GM18907 (cell line): ENCODE data around the gene IGFN1.

ENCODE experiments used
- ATAC-seq: cut with Tn5 transposase; IDR thresholded peaks from one replicate; pipeline ENCODE4 v1.9.1; 2021; ENCODE audit warnings: mild to moderate bottlenecking, moderate library complexity; ENCODE audit not compliant: unreplicated experiment

The IGFN1 gene

DNA sequence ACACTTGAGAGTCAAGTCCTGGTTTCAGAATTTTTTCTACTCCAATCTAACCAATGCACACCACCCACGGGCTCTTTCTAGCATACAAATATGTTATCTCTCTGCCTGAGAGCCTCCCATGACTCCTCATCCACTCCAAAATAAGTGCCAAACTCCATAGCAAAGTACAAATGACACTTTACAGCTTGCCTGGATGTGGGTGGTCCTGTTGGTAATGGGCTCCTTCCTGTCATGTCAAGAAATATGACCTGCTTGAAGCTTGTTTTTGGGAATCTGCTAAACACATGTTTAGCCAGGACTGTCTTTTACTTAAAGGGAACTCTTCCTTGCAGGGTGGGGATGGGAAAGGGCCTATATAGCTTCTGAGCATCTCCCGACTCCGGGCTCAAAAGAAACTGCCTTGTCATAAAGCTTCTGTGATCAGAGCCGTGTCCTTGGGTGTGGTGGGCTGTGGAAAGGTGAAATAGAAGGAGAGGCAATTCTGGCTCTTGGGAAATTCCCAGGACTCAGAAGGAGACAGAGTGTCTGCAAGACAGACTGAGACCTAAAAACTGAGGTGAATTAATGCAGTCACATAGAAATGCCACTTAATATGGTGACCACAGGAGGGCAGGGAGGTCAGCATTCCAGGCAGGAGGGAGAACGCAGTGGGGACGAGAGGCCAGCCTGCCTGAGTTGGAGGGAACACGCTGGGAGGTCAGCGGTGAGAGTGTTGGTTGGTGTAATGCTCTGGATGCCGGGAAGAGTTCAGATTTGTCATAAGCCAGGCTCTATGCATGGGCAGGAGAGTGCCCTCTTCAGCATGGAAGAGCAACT is 6.1 kb upstream of the IGFN1 start:
- ATAC-seq: no peak

DNA sequence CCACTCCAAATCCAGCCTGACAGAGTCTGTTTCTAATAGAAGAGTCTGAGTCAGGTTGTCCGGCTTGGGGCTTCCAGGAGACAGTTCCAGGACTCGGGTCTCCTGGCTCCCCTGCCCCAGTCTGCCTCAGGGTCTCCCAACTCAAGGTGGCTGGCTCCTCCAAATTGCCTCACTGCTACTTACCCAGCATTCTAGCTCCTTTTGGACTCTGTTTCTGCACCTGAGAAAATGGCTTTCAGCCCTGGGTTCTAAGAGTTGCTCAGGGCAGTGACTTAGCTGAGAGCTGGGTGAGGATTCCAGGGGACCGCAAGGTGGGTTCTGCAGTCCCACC is 5.5 kb upstream of the IGFN1 start:
- no peak for ATAC-seq

DNA sequence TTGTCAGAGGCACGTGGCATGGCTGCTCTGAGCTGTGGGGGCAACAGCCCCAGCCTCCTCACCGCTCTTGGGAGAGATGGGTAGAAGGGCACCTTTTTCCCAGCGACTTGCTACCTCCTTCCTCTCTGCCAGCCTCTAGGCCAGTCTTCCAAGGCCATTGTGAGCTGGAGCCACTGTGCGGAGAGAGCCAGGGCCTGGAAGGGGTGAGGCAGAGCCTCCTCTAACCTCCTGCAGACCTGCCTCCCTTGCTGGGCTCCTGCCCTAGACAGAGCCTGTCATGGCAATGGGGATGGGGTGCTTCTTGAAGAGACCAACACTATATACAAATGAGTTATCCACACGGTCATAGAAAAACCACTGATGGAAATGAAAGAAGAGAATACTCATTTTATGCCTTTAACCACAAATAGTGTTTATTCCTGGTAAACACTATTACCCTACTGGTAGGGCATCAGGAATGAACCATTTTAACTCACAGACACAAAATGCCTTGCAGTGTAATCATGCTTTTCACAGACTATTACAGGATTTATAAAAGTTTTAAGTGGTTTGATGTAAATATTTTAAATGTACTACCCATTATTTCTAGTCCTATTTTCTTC is 5.0 kb upstream of the IGFN1 start:
- no peak for ATAC-seq

DNA sequence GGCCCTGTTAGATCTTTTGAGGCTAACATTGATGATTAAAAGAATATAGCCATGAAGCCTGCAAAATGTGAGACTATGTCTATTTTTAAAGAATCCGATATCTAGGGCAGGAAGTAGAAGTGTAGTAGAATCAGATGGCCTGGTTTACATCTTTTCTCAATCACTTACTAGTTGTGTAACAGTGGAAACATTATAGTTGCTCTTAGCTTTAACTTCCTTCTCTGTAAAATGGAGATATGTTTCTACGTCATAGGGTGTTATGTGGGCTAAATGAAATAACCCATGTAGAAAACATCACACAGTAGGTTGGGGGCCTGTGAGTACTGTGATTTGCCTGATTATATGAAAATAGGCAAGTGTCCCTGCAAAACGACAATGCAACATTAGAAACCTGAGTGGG is 4.4 kb upstream of the IGFN1 start:
- ATAC-seq: no peak

DNA sequence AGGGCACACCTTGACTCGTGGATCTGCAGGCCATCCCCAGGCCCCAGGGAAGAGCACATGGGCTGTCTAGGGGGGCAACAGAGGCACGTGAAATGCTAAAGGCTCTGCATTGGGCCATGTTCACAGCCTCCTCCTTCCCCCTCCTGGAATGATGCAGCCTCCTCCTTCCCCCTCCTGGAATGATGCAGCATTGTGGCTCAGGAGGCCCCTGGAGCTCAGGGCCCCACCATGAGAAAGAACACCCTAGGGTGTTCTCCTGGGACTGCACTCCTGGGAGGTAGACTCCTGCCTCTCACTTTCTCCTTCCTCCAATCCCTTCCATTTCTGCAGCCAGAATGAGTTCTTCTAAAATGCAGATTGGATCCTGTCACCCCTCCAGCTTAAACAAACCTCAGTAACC is 1.5 kb upstream of the IGFN1 start:
- ATAC-seq: no peak

DNA sequence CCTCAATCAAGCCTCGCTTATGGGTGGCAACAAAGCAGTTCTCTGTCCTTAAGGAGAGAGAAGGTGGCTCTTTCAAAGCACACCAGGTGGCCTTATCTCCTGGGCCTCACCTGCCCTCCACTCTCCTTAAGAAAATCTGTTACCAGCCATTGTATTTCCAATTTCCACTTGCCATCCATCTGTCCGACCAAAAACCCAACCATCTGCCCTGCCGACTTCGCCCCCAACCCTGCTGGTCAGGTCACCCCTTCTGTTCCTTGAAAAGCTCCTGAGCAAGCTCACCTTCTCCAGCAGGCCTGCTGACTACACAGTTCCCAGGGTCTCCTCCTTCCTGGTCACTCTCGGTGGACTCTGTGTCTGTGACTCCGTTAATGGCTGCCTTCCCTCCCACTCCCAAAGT is 619 bp upstream of the IGFN1 start:
- no peak for ATAC-seq

DNA sequence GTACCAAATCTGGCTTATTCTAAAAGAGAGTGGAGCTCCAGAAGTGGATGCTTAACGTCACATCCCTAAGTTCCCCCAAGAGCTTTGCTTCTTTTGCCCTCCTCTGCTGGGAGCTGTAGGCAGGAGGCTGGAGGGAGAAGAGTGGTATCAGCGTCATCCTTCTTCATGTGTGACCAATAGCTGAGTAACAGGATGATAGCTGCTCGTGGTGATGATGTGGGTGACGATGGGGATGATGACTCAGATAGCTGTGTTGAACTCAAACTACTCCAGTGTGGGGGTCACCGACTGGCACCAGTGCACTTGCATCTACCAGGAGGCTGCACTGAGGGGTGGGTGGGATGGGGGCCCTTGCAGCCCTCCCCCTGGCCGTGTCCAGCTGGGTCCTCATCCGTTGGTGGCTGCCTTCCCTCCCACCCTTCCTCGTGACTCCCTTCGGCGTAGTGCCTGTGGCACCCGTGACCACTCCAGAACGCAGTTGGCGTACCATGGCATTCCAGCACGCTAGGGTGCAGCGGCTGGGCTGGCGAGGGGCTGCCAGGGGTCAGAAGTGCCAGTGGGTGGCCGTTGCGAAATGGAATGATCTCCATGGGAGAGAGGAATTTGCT is 1.1 kb downstream of the IGFN1 start:
- no peak for ATAC-seq

DNA sequence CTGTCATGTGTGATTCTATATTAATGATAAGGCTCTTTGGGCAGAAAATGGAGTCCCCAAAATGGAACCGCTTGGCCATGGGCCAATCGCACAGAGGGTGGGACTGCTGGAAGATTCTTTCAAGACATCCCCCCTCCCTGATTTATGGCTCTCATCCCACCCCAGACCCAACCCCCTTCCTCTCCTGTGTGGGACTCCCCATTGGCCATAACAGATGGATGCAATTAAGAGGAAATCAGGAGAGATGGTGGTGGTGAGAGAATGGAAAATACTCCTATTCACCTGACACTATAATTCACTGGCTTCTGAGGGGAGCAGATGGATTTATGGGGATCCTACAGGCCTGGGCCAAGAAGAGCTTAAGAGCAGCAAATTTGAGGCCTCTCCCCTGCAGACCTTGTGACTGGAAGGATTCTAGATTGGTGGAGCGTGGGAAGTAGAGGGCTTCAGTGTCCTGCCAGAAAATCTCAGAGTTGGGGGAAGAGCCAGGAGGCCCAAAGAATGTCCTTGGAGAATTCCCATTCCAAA is 1.7 kb downstream of the IGFN1 start:
- no peak for ATAC-seq

DNA sequence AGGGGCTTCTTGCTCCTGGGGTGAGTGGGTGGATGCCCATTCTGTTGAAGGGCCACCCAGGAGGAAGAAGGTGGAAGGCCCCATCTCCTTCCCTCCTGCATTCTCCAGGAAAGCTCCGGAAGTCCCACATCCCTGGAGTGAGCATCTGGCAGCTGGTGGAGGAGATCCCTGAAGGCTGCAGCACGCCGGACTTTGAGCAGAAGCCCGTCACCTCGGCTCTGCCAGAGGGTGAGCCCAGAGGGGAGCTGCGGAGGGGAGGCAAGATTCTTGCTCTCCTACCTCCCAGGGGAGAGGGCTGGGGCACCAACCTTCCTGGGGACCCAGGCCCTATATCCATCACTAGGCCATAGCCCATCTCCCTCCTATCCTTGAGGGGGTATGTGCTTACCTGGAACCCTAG is 3.4 kb downstream of the IGFN1 start:
- ATAC-seq: no peak

DNA sequence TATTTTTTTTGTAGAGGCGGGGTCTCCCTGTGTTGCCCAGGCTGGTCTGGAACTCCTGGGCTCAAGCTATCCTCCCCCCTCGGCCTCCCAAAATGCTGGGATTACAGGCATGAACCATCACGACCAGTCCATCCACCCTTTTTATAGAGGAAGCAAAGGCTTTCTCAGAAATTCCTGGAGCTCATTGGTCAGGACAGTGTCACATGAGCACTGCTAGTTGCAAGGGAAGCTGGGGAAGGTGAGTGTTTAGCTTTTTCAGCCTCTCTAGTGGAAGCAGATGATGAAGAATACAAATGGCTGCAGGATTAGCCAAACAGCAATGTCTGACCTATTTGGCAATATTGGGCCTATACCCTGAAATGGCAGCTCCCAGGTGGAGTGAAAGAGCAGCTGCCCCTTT is 8.0 kb downstream of the IGFN1 start:
- ATAC-seq: no peak

DNA sequence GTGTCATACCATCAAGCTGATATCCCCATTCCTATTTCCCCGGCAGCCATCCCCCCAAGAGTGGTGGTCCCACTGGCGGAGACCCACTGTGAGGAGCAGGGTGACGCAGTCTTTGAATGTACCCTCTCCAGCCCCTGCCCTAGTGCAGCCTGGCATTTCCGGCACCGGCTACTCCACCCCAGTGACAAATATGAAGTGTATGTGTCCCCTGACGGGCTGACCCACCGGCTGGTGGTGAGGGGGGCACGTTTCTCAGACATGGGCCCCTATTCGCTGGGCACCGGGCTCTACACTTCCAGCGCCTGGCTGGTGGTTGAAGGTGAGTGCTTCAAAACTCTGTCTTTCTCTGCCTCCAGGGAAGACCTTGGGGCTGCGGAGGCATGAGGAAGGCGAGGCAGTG is 14.4 kb downstream of the IGFN1 start:
- ATAC-seq: no peak

DNA sequence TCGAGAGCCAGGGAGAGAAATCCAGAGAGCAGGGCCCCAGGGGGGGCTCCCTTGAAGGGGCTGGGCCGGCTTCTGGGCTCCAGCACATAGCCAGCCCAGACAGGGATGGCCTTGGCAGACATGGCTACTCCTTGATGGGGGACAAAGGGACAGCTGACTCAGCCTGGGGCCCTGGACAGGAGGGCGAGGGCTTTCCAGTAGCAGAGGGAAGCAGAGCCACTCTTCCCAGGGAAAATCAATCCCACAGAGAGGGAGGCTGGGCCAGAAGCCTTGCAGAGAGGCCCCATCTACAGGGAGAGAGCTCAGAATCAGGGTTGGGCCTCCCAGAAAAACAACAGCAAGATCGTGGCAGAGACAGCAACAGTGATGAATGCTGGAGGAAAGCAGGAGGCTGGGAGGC is 15.6 kb downstream of the IGFN1 start:
- ATAC-seq: no peak

DNA sequence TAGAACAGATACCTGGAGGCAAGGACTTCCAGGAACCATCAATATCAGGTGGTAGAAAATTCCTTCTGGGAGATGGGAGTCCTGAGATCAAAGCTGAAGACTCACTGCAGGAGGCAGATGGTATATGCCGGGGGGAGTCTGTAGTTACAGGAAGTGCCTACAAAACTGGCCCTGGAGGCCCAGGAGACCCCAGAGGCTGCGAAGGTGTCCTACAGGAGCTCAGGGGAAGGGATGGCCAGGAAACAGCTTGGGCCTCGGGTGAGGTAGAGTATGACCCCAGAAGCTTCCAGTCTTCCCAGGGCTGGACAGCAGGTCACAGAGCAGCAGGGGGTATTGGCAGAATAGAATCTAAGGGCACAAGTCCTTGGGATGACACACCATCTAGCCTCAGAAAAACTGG is 16.4 kb downstream of the IGFN1 start:
- ATAC-seq: no peak

DNA sequence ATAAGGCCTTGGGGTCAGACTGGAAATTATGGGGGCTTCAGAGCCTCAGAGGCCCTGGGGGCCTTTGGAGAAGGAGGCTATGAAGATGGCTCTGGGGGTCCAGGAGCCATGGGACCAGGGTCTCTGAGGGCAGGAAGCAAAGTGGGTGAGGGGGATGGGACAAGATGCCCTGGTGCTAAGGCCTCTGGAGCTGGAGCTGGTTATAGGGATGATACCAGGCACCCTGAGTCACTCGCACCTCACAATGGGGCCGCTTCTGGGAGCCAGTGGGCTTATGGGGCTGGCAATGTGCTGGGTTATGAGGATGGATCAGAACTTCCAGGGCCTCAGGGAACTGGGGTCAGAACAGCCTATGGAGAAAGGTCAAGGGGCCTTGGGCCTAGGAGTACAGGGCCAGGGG is 17.6 kb downstream of the IGFN1 start:
- no peak for ATAC-seq

DNA sequence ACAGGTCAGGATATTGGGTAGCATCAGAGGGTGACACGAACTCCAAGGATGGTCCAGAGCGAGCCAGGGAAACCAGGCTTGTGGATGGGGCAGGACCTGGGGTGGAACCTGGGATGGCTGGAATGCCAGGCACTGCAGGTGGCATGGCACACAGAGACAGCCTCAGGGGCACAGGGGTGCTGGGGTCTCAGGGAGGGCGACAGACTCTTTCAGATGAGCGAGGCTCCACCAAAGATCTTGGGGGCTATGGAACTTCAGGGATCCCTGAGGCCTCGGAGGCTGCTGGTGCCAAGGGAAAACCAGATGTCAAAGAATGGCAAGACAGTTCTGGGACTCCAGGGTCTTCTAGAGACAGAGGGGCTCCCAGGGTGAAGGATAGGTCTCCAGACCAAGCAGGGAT is 21.4 kb downstream of the IGFN1 start:
- no peak for ATAC-seq

DNA sequence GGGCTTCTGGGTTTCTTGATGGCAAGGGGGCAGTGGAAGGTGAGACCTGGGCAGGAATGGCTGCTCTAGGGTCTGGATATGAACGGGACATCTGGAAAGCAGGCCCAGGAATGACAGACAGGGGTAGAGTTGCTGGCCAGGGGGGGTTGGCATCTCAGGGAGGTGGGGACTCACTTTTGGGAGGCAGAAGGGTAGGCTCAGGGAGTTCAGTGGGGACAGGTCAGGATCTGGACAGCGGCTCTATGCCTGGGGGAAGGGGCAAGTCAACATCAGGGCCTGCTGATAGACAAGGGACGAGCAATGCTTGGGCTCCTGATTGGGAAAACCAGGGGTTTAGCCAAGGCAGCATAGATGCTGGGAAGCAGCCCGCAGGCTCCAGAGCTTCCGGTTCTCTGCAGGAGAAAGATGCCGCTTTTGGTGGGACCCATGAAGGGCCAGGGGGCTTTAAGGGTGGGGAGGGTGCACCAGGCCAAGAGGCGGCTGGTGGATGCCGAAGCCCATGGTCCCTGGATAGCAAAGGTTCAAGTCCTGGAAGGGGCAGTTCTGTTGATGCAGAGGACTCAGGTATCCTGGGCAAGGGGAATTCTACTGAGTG is 21.9 kb downstream of the IGFN1 start:
- ATAC-seq: no peak

DNA sequence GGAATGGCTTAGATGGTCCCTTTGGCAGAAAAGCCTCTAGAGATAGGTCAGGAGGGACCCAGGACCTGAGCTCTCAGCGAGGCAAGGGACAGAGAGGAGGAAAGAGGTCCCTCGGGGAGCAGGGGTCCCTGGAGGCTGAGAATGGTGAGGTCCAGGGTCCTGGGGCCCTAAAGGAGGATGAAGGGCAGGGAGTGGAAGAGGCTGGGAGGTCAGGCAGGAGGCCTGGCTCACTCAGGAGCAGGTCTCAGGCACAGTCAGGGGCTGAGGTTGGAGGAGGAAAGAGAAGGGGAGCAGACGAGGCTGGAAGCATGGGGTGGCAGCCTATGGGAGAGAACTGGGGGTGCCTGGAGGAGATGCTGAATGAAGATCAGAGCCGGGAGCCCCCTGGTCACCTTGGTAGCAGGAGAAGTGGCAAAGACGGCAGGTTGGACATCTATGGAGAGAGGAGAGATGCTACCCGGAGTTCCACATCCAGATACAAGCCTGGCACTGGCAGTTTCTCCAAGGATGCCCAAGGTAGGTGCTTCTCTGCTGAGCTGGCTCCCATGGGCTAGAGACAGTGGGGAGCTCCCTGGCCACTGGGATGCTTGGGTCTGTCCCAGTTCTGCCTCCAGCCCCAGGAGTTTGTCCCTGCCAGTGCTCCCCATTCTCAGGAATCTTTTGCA is 22.6 kb downstream of the IGFN1 start:
- ATAC-seq: no peak

DNA sequence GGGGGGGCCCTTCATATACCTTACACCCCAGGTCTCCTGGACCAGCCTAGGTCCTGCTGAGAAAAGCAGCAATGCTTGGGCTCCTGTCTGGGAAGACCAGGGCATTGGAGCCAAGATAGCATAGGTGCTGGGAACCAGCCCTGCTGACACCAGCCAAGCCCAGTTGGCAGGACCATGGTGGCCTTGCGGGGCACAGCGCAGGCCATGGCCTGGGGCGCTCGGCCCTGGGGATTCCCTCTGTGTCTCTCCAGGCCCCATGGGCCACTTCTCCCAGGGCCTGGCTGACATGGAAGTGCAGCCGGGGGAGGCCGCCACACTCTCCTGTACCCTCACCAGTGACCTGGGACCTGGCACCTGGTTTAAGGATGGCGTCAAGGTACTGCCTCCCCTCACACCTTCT is 23.3 kb downstream of the IGFN1 start:
- no peak for ATAC-seq

DNA sequence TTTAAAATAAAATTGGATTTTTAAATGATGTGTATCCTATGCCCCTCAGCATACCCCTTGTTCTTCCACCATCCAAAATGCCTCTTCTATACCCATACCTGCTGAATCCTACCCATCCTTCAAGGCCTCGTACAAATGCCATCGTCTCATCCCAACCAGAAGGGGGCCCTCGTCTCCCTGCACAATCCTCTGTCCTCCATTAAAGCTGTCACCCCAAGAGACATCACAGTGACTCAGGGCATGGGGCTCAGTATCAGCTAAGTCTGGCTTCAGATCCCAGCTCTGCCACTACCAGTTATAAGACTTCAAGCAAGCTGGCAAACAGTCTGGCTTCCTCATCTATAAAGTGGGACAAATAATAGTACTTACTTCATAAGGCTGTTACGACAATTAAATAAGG is 23.8 kb downstream of the IGFN1 start:
- no peak for ATAC-seq

DNA sequence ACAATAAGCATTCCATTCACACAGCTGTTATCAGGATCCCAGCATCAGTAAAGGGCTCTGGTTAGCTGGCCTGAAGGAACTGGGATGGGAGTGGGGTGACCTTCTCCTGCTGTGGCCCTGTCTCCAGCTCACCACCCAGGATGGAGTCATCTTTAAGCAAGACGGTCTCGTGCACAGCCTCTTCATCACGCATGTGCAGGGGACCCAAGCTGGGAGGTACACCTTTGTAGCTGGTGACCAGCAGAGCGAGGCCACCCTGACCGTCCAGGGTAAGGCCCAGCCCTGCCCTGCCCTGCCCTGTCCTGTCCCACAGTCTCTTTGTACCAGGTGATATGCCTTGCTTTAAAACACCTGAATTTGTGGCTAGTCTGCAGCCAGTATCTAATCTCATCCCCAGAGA is 24.3 kb downstream of the IGFN1 start:
- ATAC-seq: no peak
